ENCODE measurements around the gene LINS1. TPM values are rescaled to one million over a fixed set of nuclear protein-coding genes. Genes with fewer than 3 reads are reported as not detected.

LINS1 gene
- total and polyA plus RNA-seq, 2 experiments from 2014 or later: 11.7 to 15.4 TPM

DNA sequence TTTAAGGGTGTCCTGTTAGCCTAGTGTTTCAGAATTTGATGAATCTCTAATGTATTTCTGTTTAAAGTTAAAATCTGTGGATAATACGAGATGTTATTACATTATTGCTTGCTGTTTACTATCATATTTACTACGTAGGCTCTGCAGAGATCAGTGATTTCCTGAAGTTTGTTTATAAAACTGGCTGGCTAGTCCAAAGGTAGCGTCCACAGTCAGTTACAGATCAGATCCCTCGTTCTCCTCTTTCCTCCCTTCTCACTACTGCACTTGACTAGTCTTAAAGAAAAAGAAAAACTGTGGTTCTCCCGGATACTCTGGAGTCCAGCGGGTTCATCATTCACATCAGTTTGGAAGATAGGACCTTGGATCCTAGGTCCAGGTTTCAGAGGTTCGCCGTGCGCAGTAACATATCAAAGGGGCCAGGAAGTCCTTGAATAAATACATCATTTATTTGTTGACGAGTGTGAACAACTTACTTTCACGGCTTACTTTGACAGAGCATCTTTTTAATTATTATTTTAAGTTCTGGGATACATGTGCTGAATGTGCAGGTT, 36.3 kb upstream of the LINS1 start:
- Mint-ChIP-seq H3K27ac (no peak overlapping the region), H3K36me3 (ENCODE audit: low read depth) (no peaks in the 10 kb centered on the region), H3K4me3 (no peak overlapping the region), H3K9me3 (no peaks in the 10 kb centered on the region), H3K4me1 (peaks cover 37% of the 10 kb centered on the region), H3K27me3 (ENCODE audit: insufficient read depth, low read depth, poor library complexity) (no peaks in the 10 kb centered on the region)
- no peak overlapping the region for H3K4me3 ChIP-seq
- no peaks in the 10 kb centered on the region for H3K36me3 ChIP-seq (ENCODE audit: insufficient read depth)
- TF ChIP-seq POLR2AphosphoS5 (IDR thresholded peaks at IDR 0.05; ENCODE audit: low read depth): no peak
- no peak overlapping the region for H2AFZ ChIP-seq
- H3K9me2 ChIP-seq (ENCODE audit: insufficient read depth): no peaks in the 10 kb centered on the region
- no peak overlapping the region for H3K27ac ChIP-seq (ENCODE audit: low read depth)
- peaks cover 84% of the 10 kb centered on the region for H3K79me2 ChIP-seq (replicated peaks; ENCODE audit: insufficient read depth)
- H4K20me1 ChIP-seq (replicated peaks; ENCODE audit: insufficient read depth): peaks cover 10% of the 10 kb centered on the region
- no peaks in the 10 kb centered on the region for H3K27me3 ChIP-seq (ENCODE audit: insufficient read depth)
- DNase-seq (ENCODE audit: low spot score) (no peak), ATAC-seq (no peak)
- H3K4me1 ChIP-seq (ENCODE audit: insufficient read depth): peaks cover 19% of the 10 kb centered on the region
- H3F3A ChIP-seq (replicated peaks; ENCODE audit: low read depth): no peaks in the 10 kb centered on the region
- H3K4me2 ChIP-seq: no peak overlapping the region

DNA sequence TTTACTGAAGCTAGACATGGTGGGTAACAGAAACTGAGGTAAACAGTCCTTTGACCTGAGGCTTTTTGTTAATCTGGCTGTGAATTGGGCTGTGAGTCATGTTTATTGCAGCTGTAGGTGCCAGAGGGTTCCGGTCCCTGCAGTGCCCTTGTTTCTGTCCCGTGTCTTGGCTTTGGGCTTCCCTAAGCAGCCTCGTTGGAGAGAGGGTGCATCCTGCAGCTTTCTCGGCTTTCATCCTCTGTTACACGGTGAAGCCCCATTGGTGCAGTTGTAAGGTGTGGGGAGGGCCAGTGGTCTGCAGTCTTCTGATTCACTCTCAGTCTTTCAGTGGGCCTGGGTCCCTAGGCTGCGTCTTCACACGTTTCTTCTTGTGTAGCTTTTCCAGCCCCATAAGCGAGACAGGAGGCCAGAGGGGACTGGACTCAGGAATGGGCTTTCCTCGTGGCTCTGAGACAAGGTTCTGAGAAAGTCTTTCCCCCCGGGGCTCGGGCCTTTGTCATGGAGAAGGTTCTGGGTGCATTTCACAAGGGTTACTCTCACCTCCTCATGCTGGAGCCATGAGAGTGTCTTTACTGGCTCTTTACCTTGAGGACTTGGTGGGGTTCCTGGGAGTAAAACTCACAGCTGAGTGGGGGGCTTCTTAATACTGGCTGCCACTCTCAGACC, 33.6 kb upstream of the LINS1 start:
- Mint-ChIP-seq H3K4me3 (peak overlapping the region; percentile 2; the same call in 2 of the 3 replicates), H3K36me3 (ENCODE audit: low read depth) (peaks cover 4% of the 10 kb centered on the region; the same call in 1 of the 3 replicates), H3K27ac (peak overlapping the region; percentile 25), H3K4me1 (peaks cover 47% of the 10 kb centered on the region), H3K27me3 (ENCODE audit: insufficient read depth, low read depth, poor library complexity) (no peaks in the 10 kb centered on the region), H3K9me3 (no peaks in the 10 kb centered on the region)
- Histone ChIP-seq H3F3A (replicated peaks; ENCODE audit: low read depth) (no peaks in the 10 kb centered on the region), H2AFZ (no peak overlapping the region), H3K9me2 (ENCODE audit: insufficient read depth) (no peaks in the 10 kb centered on the region), H3K27me3 (ENCODE audit: insufficient read depth) (no peaks in the 10 kb centered on the region), H3K4me2 (peak overlapping the region; percentile 58), H3K4me1 (ENCODE audit: insufficient read depth) (peaks cover 19% of the 10 kb centered on the region), H3K4me3 (no peak overlapping the region), H3K79me2 (replicated peaks; ENCODE audit: insufficient read depth) (peaks cover 70% of the 10 kb centered on the region), H3K36me3 (ENCODE audit: insufficient read depth) (no peaks in the 10 kb centered on the region), H4K20me1 (replicated peaks; ENCODE audit: insufficient read depth) (peaks cover 4% of the 10 kb centered on the region), H3K27ac (ENCODE audit: low read depth) (peak overlapping the region; percentile 61; the same call in 1 of the 2 replicates)
- TF ChIP-seq, protein P1, sequence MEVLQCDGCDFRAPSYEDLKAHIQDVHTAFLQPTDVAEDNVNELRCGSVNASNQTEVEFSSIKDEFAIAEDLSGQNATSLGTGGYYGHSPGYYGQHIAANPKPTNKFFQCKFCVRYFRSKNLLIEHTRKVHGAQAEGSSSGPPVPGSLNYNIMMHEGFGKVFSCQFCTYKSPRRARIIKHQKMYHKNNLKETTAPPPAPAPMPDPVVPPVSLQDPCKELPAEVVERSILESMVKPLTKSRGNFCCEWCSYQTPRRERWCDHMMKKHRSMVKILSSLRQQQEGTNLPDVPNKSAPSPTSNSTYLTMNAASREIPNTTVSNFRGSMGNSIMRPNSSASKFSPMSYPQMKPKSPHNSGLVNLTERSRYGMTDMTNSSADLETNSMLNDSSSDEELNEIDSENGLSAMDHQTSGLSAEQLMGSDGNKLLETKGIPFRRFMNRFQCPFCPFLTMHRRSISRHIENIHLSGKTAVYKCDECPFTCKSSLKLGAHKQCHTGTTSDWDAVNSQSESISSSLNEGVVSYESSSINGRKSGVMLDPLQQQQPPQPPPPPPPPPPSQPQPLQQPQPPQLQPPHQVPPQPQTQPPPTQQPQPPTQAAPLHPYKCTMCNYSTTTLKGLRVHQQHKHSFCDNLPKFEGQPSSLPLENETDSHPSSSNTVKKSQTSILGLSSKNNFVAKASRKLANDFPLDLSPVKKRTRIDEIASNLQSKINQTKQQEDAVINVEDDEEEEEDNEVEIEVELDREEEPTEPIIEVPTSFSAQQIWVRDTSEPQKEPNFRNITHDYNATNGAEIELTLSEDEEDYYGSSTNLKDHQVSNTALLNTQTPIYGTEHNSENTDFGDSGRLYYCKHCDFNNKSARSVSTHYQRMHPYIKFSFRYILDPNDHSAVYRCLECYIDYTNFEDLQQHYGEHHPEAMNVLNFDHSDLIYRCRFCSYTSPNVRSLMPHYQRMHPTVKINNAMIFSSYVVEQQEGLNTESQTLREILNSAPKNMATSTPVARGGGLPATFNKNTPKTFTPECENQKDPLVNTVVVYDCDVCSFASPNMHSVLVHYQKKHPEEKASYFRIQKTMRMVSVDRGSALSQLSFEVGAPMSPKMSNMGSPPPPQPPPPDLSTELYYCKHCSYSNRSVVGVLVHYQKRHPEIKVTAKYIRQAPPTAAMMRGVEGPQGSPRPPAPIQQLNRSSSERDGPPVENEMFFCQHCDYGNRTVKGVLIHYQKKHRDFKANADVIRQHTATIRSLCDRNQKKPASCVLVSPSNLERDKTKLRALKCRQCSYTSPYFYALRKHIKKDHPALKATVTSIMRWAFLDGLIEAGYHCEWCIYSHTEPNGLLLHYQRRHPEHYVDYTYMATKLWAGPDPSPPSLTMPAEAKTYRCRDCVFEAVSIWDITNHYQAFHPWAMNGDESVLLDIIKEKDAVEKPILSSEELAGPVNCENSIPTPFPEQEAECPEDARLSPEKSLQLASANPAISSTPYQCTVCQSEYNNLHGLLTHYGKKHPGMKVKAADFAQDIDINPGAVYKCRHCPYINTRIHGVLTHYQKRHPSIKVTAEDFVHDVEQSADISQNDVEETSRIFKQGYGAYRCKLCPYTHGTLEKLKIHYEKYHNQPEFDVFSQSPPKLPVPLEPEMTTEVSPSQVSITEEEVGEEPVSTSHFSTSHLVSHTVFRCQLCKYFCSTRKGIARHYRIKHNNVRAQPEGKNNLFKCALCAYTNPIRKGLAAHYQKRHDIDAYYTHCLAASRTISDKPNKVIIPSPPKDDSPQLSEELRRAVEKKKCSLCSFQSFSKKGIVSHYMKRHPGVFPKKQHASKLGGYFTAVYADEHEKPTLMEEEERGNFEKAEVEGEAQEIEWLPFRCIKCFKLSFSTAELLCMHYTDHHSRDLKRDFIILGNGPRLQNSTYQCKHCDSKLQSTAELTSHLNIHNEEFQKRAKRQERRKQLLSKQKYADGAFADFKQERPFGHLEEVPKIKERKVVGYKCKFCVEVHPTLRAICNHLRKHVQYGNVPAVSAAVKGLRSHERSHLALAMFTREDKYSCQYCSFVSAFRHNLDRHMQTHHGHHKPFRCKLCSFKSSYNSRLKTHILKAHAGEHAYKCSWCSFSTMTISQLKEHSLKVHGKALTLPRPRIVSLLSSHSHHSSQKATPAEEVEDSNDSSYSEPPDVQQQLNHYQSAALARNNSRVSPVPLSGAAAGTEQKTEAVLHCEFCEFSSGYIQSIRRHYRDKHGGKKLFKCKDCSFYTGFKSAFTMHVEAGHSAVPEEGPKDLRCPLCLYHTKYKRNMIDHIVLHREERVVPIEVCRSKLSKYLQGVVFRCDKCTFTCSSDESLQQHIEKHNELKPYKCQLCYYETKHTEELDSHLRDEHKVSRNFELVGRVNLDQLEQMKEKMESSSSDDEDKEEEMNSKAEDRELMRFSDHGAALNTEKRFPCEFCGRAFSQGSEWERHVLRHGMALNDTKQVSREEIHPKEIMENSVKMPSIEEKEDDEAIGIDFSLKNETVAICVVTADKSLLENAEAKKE (CRISPR knock-in tag; IDR thresholded peaks at IDR 0.05): peak; percentile 53; the same call in 1 of the 2 replicates
- TF ChIP-seq, protein P2, sequence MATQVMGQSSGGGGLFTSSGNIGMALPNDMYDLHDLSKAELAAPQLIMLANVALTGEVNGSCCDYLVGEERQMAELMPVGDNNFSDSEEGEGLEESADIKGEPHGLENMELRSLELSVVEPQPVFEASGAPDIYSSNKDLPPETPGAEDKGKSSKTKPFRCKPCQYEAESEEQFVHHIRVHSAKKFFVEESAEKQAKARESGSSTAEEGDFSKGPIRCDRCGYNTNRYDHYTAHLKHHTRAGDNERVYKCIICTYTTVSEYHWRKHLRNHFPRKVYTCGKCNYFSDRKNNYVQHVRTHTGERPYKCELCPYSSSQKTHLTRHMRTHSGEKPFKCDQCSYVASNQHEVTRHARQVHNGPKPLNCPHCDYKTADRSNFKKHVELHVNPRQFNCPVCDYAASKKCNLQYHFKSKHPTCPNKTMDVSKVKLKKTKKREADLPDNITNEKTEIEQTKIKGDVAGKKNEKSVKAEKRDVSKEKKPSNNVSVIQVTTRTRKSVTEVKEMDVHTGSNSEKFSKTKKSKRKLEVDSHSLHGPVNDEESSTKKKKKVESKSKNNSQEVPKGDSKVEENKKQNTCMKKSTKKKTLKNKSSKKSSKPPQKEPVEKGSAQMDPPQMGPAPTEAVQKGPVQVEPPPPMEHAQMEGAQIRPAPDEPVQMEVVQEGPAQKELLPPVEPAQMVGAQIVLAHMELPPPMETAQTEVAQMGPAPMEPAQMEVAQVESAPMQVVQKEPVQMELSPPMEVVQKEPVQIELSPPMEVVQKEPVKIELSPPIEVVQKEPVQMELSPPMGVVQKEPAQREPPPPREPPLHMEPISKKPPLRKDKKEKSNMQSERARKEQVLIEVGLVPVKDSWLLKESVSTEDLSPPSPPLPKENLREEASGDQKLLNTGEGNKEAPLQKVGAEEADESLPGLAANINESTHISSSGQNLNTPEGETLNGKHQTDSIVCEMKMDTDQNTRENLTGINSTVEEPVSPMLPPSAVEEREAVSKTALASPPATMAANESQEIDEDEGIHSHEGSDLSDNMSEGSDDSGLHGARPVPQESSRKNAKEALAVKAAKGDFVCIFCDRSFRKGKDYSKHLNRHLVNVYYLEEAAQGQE (IDR thresholded peaks at IDR 0.05; ENCODE audit: unreplicated experiment): no peak
- no peak for TF ChIP-seq ZNF331 (CRISPR knock-in tag; IDR thresholded peaks at IDR 0.05; ENCODE audit: low read depth)
- DNase-seq (ENCODE audit: low spot score): peak; percentile 63
- peak; percentile 76 for ATAC-seq
